Lower leg skin (tissue), 3 donors: ENCODE results near the gene SPRED3.

Experiments used
- POLR2A ChIP-seq, 2 donors: fragments of 450-650 bp; IDR thresholded peaks; one replicate each; pipeline ENCODE4 v1.6.1; 2016 to 2017; ENCODE audit warnings: antibody characterized with exemption in 2 of 2, mild to moderate bottlenecking in 1 of 2, moderate library complexity in 1 of 2
- TF ChIP-seq, protein P1 (sequence below), 3 donors: fragments of 450-650 bp; IDR thresholded peaks; one replicate each; pipeline ENCODE4 v1.5.1; 2016; ENCODE audit warnings: antibody characterized with exemption in 3 of 3, mild to moderate bottlenecking in 3 of 3, moderate library complexity in 2 of 3

DNA sequence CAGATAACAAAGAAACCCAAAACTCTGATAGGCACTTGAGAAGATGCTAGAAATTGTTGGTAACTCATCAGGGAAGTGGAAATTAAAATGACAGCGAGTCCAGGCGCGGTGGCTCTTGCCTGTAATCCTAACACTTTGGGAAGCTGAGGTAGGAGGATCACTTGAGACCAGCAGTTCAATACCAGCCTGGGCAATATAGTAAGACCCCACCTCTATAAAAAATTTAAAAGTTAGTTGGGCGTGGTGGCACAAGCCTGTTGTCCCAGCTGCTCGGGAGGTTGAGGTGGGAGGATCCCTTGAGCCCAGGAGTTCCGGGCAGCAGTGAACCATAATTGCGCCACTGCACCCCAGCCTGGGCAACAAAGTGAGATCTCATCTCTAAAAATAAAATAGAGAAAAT, 42.4 kb downstream of the SPRED3 start:
- TF ChIP-seq, protein P1, sequence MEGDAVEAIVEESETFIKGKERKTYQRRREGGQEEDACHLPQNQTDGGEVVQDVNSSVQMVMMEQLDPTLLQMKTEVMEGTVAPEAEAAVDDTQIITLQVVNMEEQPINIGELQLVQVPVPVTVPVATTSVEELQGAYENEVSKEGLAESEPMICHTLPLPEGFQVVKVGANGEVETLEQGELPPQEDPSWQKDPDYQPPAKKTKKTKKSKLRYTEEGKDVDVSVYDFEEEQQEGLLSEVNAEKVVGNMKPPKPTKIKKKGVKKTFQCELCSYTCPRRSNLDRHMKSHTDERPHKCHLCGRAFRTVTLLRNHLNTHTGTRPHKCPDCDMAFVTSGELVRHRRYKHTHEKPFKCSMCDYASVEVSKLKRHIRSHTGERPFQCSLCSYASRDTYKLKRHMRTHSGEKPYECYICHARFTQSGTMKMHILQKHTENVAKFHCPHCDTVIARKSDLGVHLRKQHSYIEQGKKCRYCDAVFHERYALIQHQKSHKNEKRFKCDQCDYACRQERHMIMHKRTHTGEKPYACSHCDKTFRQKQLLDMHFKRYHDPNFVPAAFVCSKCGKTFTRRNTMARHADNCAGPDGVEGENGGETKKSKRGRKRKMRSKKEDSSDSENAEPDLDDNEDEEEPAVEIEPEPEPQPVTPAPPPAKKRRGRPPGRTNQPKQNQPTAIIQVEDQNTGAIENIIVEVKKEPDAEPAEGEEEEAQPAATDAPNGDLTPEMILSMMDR (IDR thresholded peaks at IDR 0.05): no peak
- no peak for TF ChIP-seq POLR2A (IDR thresholded peaks at IDR 0.05)
